SKM-1 treated with dmso at 0.1 percent for 144 hours (cell line): ENCODE results near the gene SHQ1.

Source experiments
- DNase-seq: peaks from one replicate; lab custom pipeline; 2025; ENCODE audit not compliant: unreplicated experiment; lab: John Stamatoyannopoulos, UW

Gene SHQ1

DNA sequence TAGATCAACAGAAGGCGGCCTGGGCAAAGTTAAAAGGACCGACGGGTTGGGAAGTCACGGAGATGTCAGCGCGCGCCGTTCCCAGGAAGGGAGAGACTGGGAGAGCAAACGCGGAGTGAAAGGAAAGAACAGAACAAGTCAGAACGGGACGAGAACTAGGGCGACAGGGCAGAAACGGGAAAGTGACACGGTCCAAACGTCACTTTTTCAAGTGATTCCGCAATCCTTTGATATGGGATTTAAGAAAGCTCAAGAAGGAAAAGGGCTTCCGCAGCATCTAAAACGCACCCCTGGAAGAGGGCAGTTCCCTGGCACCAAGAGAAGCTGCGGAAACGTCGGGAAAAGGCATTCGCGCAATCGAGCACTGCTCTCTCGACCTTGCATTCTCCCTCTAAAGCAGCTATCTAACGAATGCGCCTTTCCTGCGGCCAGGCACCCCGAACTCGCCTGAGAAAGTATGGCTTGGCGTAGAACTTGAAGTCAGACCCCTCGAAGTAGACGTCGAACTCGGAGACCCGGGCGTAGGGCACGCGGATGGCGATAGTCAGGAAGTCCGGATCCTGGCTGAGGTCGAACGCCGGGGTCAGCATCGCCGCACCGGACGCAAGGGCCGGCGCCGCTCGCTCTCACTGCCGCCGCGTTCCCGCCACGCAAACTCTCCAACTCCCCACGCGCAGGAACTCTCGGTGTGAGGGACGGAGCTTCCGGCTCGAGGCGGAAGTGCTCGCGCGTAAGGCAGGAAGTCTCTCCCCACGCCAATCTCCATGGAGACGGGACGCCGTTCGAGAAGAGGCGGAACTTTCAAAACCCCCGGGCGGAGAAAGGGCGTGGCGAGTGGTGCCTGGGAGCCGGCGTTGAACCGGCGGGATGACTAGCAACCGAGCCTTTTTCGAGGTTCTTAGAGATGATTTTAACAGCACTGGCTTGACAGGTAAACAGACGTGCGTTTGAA is at the start of gene SHQ1:
Gene SHQ1, minus strand, starts transcription at position 695 of the 952 bp plus-strand sequence. Its CDS starts 105 bp downstream, at position 590.
- DNase-seq, result peak; percentile 95

DNA sequence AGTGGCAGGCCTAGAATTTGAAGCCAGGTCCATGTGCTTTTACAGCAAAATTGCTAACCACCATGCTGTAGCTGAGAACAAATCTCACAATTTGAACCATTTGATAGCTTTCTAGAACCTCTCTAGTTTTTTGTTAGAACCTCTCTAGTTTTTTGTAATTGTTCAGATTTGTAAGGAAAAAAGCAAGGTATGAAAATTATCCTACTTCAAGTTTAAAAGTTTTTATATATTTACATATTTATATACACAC is 49.4 kb upstream of the SHQ1 start:
- DNase-seq, result no peak

DNA sequence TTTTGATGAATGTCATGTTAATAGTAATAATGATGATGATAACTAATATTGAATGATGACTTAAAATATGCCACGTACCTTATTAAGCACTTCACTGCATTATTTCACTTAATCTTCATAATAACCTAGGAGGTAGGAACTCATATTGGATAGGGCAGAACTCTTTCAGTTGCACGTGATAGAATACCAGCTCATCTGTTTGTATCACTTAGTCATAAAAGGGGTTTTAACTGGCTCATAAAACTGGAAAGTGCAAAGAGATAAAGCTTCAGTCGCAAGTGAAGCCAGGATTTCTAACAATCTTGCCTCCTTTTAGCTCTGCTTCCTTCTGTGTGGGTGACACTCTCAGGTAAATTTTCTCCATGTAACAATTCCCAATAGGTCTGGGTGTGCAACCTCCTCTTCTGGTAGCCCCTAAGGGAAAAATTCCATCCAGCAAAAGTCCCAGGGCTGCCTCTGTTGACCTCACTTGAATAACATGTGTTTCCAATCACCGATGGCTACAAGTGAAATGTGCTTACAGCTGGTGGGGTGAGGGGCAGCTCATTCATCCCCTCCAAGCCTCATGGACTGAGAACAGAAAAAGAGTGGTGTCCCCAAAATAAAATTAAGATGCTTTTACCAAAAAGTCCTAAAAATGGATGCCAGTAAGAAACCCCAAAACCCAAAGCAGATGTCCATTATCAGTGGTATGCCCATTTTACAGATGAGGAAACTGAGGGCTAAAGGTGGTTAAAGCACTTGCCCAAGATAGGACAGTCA is 48.9 kb upstream of the SHQ1 start:
- no peak for DNase-seq

DNA sequence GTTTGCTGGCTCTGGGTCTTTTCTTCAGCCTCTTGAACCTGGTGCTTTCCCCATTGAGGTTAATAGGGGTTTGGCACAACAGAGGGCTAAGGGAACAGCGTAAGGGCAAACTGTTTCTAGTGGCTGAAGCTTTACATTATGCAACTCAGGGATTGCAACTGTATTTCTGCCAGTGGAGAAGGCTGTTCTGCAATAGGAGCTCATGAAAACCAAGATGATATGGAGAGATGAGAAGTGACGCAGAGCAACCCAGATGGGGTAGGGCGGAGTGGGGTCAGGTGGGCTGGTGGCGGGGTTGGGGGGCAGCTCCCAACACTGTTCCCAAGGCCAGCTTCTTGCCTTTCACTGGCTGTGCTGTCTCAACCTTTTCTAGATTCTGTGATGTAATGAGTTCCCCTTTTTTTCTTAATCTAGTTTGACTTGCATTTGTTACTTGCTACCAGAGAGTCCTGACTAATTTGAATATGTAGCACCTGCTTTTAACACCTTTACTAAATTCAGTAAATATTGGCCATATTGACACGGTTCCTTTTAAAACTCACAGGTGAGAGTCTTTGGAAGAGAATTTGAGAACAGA is 46.8 kb upstream of the SHQ1 start:
- DNase-seq, result peak; percentile 89

DNA sequence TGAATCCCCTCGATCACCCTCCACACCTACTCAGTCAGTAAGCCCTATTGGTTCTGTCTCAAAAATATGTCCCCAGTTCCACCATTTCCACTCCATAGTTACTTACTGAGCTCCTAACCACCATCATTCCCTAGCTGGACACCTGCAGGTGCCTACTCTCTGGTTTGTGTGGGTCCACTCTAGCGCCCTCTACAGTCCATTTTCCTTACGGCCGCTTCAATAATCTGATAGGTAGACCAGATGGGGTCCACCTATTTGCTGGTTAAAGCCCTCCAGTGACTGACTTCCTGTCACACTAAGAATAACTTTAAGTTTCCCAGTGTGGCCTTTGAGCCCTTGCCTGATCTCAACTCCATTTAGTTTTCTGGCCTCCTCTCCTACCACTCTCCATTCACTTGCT is 44.6 kb upstream of the SHQ1 start:
- DNase-seq, result no peak

DNA sequence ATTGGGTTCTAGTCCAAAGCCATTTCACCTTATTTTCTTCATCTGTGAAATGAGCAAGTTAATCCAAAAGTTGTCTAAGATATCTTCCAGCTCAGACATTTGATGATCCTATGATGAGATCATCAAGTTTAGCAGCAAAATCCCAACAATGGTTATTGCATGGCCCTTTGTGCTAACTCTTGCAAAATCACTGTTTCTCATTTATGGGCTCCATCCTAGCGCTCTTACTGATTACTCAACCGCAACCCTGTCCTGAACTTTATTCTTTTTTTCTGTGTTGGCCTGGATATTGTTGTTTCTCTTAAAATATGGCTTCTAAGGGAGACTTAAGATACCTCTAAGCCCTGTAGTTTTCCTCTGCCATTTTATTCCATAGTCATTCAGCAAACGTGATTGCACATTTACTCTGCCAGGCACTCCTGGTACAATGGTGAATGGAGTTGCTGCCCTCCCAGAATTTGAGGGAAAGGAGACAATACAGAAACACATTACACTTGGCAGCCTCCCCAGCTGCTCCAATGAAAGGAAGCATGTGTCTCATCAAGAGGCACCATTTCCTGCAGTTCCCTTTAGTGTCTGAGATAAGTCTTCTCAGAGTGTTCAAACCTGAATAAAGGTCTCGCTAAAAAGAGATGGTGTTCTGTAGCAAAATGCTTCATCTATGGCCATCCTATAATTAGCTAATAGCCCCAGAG is 44.0 kb upstream of the SHQ1 start:
- no peak for DNase-seq

DNA sequence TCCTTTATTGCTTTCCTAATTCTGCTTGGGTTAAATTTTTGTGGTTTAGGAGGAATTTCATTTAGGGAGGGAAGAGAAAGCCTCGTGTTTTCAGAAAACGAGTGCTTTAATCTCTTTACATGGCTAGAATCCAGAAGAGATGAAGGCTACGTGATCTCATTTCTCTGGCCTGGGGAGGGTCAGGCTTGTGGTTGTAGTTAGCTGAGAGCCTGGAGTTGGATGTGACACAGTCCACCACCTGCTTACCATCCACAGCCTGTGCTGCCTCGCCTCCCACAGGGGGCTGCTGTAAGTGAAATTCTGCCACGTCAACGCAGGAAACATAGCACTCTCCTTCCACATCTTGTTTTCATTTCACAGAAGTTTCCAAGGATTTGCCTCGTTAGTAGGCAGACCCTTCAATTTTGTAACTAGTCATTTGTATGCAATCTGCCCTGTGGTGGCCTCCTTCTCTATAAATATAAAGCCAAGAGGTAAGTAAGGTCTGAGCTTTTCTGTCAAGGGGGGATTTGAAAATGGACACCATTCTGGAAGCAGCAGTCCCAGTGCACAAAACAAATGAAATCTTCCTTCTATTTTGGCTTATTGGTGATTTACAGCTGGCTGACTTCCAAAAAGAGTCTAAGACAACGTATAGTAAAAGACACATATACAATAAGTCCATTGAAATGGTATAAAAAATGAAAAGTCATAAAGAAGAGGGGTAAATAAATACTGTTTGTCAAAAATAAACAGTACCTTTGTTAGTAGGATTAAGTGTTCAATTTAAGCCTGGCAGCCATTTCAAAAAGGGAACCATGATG is 43.0 kb upstream of the SHQ1 start:
- no peak for DNase-seq

DNA sequence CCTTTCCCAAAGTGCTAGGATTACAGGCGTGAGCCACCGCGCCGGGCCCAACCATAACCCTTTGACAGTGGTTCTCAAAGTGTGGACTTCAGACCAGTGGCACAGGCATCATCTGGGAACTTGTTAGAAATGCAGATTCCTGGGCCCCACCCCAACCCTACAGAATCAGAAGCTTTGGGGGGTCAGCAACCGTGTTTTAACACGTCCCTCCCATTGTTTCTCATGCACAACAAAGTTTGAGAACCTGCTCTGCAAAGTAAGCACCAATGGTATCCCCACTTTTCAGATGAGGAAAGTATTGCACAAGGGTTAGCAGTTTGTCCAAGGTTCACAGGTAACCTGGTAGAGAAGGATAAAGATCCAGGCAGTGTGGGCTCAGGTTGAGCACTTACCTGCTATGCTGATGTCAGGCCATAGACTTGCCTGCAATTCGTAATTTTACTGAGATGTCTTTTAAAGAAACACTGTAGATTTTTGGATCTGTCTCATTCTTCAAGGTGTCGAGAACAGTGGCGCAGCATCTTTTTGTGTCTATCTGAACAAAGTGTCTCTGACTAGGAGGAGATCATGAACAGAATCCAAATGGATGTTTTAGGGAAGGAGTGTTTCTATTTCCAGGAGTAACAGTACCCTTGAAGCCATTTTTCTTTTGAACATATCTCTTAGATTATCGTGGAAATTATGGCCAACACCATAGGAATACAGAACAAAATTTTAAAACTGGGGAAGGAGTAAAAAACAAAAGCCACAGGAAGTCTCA is 42.1 kb upstream of the SHQ1 start:
- DNase-seq, result no peak

DNA sequence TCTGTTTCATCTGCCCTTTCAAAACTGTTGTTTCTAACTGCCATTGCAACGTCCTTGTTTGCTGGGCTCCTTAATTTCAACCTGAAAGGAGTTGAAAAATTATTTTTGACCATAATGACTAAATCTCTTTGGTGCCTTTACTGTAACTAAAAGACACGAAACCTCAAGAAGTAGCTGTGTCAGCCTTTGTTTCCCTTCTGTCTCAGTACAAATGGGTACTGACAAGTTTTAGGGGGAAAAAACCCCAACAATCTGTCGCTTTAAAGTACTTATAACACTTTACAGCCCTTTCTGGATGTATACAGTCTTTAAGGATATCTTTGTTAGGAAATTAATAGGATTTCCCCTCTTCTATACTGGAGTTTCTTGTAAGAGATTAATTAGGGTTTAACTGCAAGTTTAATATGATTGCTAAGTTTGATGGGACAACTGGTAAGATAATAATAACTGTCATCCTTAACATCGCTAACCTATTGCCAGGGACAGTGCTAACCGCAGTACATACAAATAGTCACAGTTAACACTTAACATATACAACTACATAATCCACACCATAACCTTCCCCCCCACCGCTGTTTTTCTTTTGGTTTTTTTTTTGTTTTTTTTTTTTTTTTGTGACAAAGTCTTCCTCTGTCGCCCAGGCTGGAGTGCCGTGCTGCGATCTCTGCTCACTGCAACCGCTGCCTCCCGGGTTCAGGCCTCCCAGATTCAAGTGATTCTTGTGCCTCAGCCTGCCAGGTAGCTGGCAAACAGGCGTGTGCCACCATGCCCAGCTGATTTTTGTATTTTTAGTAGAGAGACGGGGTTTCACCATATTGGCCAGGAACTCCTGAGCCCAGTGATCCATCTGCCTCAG is 41.3 kb upstream of the SHQ1 start:
- DNase-seq, result no peak

DNA sequence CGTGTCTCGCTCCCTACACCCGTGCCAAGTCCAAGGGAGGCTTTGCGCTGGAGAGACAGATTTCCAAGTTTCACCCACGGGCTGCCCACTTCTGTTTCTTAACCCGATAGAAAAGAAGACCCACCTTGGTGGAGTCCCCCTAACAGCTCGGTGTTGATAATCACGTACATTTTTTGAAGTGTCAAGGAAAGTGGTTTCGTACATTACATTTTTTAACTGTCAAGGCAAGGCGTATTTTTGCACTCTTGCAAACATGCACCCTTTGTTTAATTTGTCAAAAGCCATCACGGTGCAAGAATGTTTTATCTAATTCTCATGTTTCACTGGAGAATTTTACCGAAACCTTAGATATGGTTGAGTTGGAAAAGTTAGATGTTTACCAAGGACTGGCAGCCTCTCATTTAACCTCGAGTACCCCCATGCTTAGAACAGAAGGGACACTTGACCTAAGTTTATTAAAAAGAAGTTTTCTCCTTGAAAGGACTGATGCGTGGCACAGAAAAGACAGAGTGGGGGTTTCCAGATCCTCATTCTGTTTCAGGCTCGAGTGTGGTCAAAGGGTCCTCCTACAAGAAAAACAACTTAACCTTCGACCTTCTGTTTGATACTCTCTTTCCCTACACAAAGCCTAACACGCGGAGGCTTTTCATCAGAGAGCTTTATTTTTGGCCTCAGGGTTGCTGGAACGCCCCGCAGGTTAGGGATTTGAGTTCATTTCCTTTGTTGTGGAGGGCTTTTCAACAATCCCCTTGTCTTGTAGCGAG is 40.5 kb upstream of the SHQ1 start:
- DNase-seq, result no peak

DNA sequence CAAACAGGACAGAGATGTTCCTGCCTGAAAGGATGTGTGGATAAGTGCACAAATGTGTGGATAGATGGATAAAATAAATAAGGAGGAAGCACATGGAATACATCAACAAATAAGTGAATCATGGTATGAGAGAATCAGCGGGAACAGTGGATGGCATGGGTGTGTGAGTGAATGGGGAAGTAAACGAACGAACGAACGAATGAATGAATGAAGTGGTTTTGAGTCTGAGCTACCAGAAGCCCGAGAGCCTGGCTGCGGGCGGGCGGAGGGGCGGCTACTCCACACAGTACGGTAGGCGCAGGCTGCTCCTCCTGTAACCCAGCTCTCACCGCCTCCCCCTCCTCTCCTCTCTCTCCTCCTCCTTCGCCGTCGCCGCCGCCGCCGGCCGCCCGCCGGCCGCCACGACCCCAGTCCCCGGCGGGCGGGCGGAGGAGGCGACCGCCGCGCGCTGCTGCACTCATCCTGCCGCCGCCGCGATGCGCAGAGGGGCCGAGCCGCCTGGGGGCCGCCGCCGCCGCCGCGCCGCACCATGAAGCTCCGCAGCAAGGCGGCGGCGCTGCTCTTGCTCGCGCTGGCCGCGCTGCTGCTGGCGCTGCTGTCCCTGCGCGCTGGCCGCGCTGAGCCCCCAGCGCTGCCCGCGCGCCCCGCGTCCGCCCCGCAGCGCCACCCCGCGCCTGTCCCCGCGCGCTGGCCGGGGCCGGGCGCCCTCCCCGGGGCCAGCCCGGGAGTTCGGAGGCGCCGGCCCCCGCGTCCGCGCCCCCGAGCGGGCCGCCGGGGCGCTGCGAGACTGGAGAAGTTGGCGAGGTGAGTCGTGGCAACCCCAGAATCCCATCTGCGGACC is 39.7 kb upstream of the SHQ1 start, which contains the start of gene GXYLT2:
Gene GXYLT2, plus strand, starts transcription at position 342 of the 841 bp plus-strand sequence. Its CDS starts 188 bp downstream, at position 530.
- DNase-seq, result peak; percentile 79

DNA sequence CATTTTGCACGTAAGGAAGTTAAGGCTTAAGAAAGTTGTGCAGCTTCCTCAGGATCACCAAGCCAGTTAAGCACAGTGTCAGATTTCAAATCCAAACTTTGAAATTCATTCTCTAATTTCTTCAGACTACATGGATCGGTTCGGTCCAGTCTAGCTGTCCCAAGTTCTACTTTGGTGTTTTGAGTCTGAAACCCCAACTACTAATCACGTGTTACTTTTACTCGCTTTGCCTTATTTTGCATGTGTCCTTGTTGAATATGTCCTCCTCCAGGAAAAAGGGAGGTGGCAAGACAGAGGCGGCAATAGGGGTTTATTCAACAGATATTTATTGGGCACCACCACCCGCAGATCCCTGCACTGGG is 39.1 kb upstream of the SHQ1 start:
- DNase-seq, result peak; percentile 46

DNA sequence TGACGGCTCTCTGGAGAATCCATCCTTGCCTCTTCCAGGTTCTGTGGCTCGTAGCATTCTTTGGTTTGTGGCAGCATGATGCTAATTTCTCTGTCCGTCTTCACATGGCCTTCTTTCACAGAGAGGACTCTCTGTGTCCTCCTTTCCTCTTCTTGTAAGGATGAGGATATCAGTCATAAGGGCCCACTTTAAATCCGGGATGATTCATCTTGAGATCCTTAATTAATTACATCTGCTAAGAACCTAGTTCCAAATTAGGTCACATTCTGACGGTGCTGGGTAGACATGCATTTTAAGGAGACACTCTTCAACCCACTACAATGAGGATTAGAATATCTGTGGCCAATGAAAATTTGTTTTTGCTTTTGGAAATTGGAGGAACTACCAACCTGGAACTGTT is 23.9 kb upstream of the SHQ1 start:
- no peak for DNase-seq

DNA sequence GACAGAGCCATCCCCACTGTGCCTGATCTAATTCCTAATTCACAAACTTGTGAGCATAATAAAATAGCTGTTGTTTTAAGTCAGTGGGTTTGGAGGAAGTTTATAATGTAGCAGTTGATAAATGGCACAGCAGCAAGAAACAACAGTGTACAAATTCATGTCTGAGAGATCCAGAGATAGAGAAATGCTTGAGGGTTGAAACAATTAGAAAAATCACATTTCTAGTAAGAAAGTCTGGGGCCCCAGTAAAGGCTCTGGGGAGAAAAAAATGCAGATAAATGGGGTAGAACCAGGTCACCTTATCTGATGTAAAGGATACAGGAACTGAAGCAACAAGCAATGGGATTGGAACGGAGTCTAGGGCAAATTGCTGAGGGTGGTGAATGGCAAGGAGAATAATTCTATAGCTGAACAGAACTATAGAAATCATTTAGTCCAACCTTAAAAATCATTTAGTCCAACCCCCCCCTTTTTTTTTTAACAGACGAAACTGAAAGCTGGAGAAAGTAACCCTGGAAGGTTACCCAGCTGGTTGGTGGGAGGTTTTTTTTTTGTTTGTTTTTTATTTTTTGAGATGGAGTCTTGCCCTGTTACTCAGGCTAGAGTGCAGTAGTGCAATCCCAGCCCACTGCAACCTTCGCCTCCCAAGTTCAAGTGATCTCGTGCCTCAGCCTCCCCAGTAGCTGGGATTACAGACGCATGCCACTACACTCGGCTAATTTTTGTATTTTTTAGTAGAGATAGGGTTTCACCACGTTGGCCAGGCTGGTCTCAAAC is 14.3 kb upstream of the SHQ1 start:
- no peak for DNase-seq

DNA sequence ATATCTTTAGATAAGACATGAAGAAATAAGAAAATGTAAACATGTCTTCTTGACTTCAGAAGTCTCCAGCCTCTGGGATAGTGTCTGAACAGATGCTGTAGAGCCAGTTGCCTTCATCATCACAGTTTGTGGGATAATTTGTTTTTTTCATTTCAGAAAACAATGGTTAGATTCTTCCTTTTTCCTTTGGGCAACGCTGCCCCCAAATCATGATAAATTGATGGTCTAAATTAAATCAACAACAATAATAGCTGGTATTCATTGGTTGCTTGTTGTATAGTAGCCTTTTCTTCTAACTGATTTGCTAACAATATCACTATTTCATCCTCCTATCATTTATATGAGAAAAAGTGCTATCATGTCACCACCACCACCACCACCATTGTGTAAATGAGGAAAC is 12.6 kb upstream of the SHQ1 start:
- no peak for DNase-seq

DNA sequence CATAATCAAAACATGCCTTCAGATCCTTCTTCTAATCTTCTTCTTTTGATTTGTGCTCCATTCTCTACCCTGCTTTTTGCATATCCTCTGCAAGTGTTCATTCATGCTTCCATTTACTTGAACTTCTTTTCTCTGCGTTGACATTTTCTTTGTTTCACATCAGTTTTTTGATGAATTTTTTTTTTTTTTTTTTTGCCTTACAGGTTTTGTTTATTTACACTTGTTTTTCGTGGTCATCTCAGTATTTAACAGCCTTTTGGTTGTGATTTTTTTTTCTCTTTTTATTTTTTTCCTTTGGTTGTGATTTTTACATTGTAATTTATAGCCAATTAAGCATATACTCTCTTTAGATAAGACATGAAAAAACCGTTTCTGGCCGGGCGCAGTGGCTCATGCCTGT is 11.8 kb upstream of the SHQ1 start:
- DNase-seq, result no peak

DNA sequence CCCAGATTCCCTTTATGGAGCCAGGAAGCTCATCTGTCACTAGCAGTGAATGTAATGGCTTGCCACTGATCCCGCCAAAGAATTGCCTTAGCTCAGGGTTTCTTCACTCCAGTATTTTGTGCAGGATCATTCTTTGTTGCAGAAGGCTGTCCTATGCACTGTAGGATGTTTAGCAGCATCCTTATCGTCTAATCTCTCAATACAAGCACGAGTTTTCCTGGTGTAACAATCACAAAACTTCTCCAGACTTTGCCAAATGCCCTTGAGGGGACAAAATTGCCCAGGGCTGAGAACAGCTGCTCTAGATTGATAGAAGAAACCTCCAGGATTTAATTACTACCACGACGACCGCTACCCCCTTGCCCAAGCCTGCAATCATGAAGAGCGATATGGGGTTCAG is 6.8 kb upstream of the SHQ1 start:
- no peak for DNase-seq
